Endothelial cell of umbilical vein (primary cell): ENCODE data around the gene SHCBP1L.

Experiments used
- CTCF ChIP-seq, 2 donors: IDR thresholded peaks; 1 replicate in 1 of 2; 2 replicates in 1 of 2; pipeline ENCODE4 v1.5.1; 2011; ENCODE audit warnings: low read length in 2 of 2, mild to moderate bottlenecking in 2 of 2, moderate library complexity in 2 of 2, control low read depth in 1 of 2, inconsistent platforms in 1 of 2, low read depth in 1 of 2; ENCODE audit not compliant: insufficient read depth in 1 of 2; ENCODE audit errors: extremely low read depth in 1 of 2
- EZH2 ChIP-seq: IDR thresholded peaks from 2 replicates; pipeline ENCODE4 v1.6.1; 2012; ENCODE audit warnings: borderline replicate concordance, low read depth, mild to moderate bottlenecking, moderate library complexity, low read length, inconsistent platforms; ENCODE audit not compliant: severe bottlenecking
- MAX ChIP-seq: IDR thresholded peaks from 2 replicates; pipeline ENCODE4 v1.6.1; 2011; ENCODE audit not compliant: insufficient read depth, insufficient read length
- POLR2A ChIP-seq: IDR thresholded peaks from 2 replicates; pipeline ENCODE4 v1.6.1; 2012; ENCODE audit warnings: low read depth, mild to moderate bottlenecking, control low read depth, low read length
- POLR2AphosphoS5 ChIP-seq: IDR thresholded peaks from 2 replicates; pipeline ENCODE4 v1.6.1; 2012; ENCODE audit warnings: low read depth, mild to moderate bottlenecking, control low read depth, low read length, moderate library complexity; ENCODE audit not compliant: insufficient read depth

- TF ChIP-seq POLR2AphosphoS5: no peak
- TF ChIP-seq CTCF (IDR thresholded peaks at IDR 0.05; ENCODE audit: extremely low read depth in 1 of 2, insufficient read depth in 1 of 2, low read depth in 1 of 2, low read length in 2 of 2): no peak
- TF ChIP-seq POLR2A: no peak
- no peak for TF ChIP-seq EZH2
- TF ChIP-seq MAX: no peak
Measured at GRCh38 chr1:182996816-182997215, 43.9 kb upstream of the SHCBP1L start.
